ENCODE results near the gene RNF141.
A peak's percentile ranks its signal among the peaks of the same experiment; 100 is the strongest.

Gene RNF141

DNA sequence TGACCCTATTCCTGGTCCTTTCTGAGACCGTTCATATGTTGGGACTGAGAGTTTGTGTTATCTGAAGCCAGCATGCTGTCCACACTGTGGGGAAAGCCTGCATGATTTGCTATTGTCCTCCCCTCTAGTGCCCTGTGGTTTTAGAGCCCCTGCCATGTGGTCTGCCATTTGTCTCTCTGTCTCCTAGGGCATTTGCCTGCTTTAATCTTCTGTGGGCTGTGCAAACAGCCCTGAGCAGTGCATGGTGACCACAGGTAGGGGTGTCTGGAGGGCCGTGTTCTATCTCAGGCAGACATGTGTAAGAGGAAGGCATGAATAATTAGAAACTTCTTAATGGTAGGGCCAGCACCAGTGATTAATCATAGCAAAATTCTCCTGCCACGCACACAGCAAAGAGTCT lies 62.9 kb downstream of the RNF141 start:
- Mint-ChIP-seq H3K9me3 (no peaks in the 10 kb centered on the region), H3K4me3 (no peak overlapping the region), H3K4me1 (ENCODE audit: low read depth) (peaks cover 8% of the 10 kb centered on the region), H3K27me3 (no peaks in the 10 kb centered on the region), H3K27ac (peak overlapping the region; percentile 66), H3K36me3 (ENCODE audit: low read depth) (peaks cover 22% of the 10 kb centered on the region)

DNA sequence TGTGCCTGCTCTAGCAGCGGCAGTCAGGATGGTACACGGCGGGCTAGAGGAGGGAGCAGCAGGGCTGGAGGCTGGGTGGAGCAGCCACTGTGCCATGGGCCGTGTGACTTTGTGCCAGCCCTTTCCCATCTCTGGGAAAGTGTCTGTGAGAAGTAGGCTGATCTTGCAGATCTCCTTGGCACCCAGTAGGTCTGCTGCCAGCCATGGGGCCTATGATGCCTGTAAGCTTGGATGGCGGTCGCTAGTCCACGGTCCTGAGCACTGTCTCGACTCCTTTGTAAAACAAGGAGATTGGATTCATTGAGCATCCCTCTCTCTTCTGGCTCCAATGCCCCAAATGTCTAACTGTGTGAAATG lies 63.3 kb downstream of the RNF141 start:
- H3K9me3 Mint-ChIP-seq = no peaks in the 10 kb centered on the region
- H3K27ac Mint-ChIP-seq = peak overlapping the region; percentile 66
- peaks cover 8% of the 10 kb centered on the region for H3K4me1 Mint-ChIP-seq (ENCODE audit: low read depth)
- H3K36me3 Mint-ChIP-seq (ENCODE audit: low read depth) = peaks cover 22% of the 10 kb centered on the region
- no peak overlapping the region for H3K4me3 Mint-ChIP-seq
- H3K27me3 Mint-ChIP-seq = no peaks in the 10 kb centered on the region

DNA sequence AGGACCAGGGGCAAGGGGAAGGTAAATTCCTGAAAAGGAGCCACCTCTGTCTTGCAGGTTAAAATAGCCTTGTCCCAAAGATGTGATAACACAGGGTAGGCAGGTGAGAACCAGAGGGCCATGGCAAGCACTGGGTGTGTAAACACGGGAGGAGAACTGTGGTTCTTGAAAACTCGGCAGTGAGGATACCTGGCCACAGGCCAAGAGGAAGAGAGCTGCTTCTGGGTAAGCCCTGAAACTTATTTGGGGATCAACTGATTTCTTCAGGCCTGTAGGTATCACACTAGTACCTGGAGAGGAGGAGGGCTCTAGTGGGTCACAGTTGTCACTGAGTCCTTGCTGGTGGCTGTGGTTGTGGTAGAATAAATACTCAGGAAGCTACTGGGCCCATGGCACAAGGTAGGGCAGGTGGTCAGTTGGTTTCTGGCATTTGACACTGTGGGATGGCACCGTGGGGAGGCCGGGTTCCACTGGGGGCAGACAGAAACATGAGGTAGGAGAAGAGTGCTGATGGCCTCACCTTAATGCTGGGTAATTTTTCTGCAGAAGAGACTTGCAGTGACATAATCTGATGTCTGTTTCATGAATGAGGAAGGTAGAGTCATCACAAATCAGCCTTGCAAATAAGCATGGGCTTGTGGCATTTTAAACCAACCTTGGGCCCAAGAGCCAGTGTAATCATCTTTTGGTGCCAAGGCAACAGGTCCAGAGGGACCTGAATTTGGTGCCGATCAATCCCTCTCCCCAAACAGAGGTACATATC lies 63.9 kb downstream of the RNF141 start:
- peaks cover 22% of the 10 kb centered on the region for H3K36me3 Mint-ChIP-seq (ENCODE audit: low read depth)
- no peak overlapping the region for H3K4me3 Mint-ChIP-seq
- H3K27ac Mint-ChIP-seq = no peak overlapping the region
- H3K4me1 Mint-ChIP-seq (ENCODE audit: low read depth) = peaks cover 8% of the 10 kb centered on the region
- no peaks in the 10 kb centered on the region for H3K9me3 Mint-ChIP-seq
- no peaks in the 10 kb centered on the region for H3K27me3 Mint-ChIP-seq

GRCh38 chr11:10476342-10476741 lies 64.6 kb downstream of the RNF141 start:
- Mint-ChIP-seq H3K4me1 (ENCODE audit: low read depth) (peaks cover 8% of the 10 kb centered on the region), H3K36me3 (ENCODE audit: low read depth) (peaks cover 19% of the 10 kb centered on the region), H3K4me3 (no peak overlapping the region), H3K27me3 (no peaks in the 10 kb centered on the region), H3K27ac (no peak overlapping the region), H3K9me3 (no peaks in the 10 kb centered on the region)

GRCh38 chr11:10474551-10474950 lies 66.4 kb downstream of the RNF141 start:
- Mint-ChIP-seq H3K27ac (no peak overlapping the region), H3K36me3 (ENCODE audit: low read depth) (peaks cover 21% of the 10 kb centered on the region)

DNA sequence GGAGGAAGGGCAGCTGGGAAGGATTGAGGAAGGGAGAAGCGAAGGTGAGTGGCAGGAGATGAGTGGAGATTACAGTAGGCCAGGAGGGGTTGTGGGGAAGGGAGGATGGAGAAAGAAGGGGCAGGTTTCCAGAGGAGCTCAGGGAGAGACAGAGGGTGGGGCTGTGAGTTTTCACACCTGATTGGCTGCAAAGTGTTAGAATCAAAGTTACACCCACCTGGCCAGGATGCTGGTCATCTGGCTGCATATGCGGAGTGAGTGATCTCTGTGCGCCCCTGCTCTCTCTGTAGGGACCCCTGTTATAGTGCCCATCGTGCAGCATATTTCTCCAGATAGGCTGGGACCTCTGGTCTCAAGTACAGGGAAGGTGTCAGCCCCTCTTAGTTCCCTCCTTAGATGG lies 67.6 kb downstream of the RNF141 start:
- Mint-ChIP-seq H3K9me3 (no peaks in the 10 kb centered on the region), H3K27ac (no peak overlapping the region)

More at GRCh38 chr11:10474551-10474950, 66.4 kb downstream of the RNF141 start:
- Mint-ChIP-seq H3K9me3 (no peaks in the 10 kb centered on the region), H3K4me1 (ENCODE audit: low read depth) (peaks cover 8% of the 10 kb centered on the region), H3K27me3 (no peaks in the 10 kb centered on the region), H3K4me3 (no peak overlapping the region)

GRCh38 chr11:10462746-10463300 lies 78.2 kb downstream of the RNF141 start:
- Mint-ChIP-seq H3K4me1 (ENCODE audit: low read depth) (peaks cover 37% of the 10 kb centered on the region), H3K9me3 (no peaks in the 10 kb centered on the region), H3K36me3 (ENCODE audit: low read depth) (peaks cover 46% of the 10 kb centered on the region), H3K27me3 (no peaks in the 10 kb centered on the region), H3K27ac (no peak overlapping the region), H3K4me3 (no peak overlapping the region)

More for the DNA sequence above, 67.6 kb downstream of the RNF141 start:
- peaks cover 6% of the 10 kb centered on the region for H3K4me1 Mint-ChIP-seq (ENCODE audit: low read depth)
- H3K27me3 Mint-ChIP-seq = no peaks in the 10 kb centered on the region
- no peak overlapping the region for H3K4me3 Mint-ChIP-seq
- peaks cover 12% of the 10 kb centered on the region for H3K36me3 Mint-ChIP-seq (ENCODE audit: low read depth)

Measured in stimulated activated naive CD8-positive, alpha-beta T cell treated with anti-CD3 and anti-CD28 coated beads, Interleukin-15, Interleukin-2, amounts not matched to agents 100 ng/mL and 50 ng/mL, for 24 hours (primary cell).